ENCODE data around the gene SEC61A1. TPM values are rescaled to one million over a fixed set of nuclear protein-coding genes. Genes with fewer than 3 reads are reported as not detected.
A peak's percentile ranks its signal among the peaks of the same experiment; 100 is the strongest.

Gene SEC61A1
- total RNA-seq, 4 donors from 2014 or later: 72.2 to 109 (median 91.6) TPM

DNA sequence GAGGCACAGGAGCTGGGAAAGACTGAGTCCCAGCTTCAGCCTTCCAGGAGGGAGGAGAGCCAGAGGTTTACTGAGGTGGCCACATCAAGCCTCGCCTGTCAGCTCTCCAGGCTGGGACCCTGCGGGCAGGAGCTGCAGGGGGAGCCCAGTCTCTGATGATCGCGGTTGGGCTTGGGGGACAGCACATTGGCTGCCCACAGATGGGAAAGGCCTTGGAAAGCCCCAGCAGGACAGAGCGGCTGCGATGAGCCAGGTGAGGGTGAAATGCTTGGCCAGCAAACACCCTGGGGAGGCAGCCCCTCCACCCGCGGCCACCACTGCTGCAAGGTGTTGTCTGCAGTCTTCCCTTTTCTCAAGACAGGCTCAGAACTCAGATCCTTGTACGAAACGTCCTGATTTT lies 31.2 kb downstream of the SEC61A1 start:
- no peaks in the 10 kb centered on the region for H3K9me3 ChIP-seq
- peak; percentile 25 for ATAC-seq
- H3K4me3 ChIP-seq: no peak overlapping the region
- WGBS, 2 donors (ENCODE audit: low coverage in 1 of 2): no CpG with 5 or more reads among the region's 10 CpGs
- TF ChIP-seq POLR2AphosphoS5 (IDR thresholded peaks at IDR 0.05): no peak
- TF ChIP-seq EP300 (IDR thresholded peaks at IDR 0.05): no peak
- H3K36me3 ChIP-seq: peaks cover 0 to 45% of the 10 kb centered on the region in 2 donors
- H3K27ac ChIP-seq: peak overlapping the region; percentile 0 to 81 (median 76)
- H3K4me1 ChIP-seq: peaks cover 0 to 62% (median 18%) of the 10 kb centered on the region in 3 donors
- no peaks in the 10 kb centered on the region for H3K27me3 ChIP-seq

DNA sequence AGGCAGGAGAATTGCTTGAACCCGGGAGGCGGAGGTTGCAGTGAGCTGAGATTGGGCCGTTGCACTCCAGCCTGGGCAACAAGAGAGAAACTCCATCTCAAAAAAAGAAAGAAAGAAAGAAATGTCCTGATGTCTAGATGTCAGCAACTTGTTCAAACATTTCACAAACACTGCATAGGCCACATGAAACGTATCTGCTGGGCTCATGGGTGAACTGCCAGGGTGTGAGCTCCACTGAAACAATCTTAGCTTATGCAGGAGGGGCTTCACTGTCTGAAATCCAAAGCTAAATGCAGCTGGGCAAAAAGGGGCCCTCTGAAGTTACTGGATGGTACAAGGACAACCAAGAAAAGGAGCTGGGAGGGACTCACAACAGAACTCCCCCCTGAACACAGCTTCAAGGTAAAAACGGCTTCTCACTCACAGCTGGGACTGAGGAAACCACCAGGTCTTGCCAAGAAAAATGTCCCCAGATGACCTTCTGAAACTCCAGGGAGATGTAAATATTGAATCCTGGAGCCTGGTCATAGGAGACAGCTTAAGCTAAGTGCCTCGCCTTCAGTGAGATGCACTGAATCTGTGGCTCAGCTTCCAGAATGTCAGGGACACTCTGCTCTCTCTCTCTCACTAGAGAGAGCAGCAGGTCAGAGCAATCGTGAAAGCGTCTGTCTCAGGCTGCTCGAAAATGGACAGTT lies 31.9 kb downstream of the SEC61A1 start:
- Histone ChIP-seq H3K9me3 (no peaks in the 10 kb centered on the region), H3K27me3 (no peaks in the 10 kb centered on the region), H3K36me3 (peaks cover 0 to 43% of the 10 kb centered on the region in 2 donors), H3K4me3 (no peak overlapping the region), H3K4me1 (peaks cover 0 to 62% (median 18%) of the 10 kb centered on the region in 3 donors), H3K27ac (peak overlapping the region; percentile 16 to 81 (median 76))
- WGBS, 2 donors (ENCODE audit: low coverage in 1 of 2): 42% methylated on average over 5 of the region's 9 CpGs; no CpG with 5 or more reads in 1 of the 2 donors
- no peak for TF ChIP-seq POLR2A (IDR thresholded peaks at IDR 0.05)
- TF ChIP-seq, protein P1, sequence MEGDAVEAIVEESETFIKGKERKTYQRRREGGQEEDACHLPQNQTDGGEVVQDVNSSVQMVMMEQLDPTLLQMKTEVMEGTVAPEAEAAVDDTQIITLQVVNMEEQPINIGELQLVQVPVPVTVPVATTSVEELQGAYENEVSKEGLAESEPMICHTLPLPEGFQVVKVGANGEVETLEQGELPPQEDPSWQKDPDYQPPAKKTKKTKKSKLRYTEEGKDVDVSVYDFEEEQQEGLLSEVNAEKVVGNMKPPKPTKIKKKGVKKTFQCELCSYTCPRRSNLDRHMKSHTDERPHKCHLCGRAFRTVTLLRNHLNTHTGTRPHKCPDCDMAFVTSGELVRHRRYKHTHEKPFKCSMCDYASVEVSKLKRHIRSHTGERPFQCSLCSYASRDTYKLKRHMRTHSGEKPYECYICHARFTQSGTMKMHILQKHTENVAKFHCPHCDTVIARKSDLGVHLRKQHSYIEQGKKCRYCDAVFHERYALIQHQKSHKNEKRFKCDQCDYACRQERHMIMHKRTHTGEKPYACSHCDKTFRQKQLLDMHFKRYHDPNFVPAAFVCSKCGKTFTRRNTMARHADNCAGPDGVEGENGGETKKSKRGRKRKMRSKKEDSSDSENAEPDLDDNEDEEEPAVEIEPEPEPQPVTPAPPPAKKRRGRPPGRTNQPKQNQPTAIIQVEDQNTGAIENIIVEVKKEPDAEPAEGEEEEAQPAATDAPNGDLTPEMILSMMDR (IDR thresholded peaks at IDR 0.05): no peak
- TF ChIP-seq EP300 (IDR thresholded peaks at IDR 0.05): no peak
- peak; percentile 55 for TF ChIP-seq POLR2AphosphoS5 (IDR thresholded peaks at IDR 0.05)
- ATAC-seq: peak; percentile 57

DNA sequence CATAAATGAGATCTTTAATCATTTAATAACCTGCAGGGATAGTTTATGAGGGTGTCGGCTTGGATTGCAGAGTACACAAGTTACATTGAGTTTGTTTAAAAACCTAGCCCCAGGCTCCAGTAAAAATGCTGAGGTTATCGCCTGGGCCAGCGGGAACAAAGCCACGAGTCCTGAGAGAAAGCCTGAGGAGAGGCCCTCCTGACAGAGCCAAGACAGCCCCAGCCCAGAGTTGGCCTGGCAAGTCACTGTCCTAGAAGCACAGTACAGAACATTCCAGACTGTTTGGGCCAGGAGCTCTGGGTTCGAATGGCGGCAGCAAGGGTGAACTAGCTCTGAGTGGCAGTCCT lies 32.4 kb downstream of the SEC61A1 start:
- H3K27me3 ChIP-seq: no peaks in the 10 kb centered on the region
- H3K36me3 ChIP-seq: peaks cover 0 to 38% of the 10 kb centered on the region in 2 donors
- peak overlapping the region; percentile 16 to 81 (median 76) for H3K27ac ChIP-seq
- peaks cover 0 to 62% (median 18%) of the 10 kb centered on the region in 3 donors for H3K4me1 ChIP-seq
- no peak for ATAC-seq
- TF ChIP-seq, protein P1 (IDR thresholded peaks at IDR 0.05): no peak
- no peak for TF ChIP-seq POLR2A (IDR thresholded peaks at IDR 0.05)
- no peak for TF ChIP-seq EP300 (IDR thresholded peaks at IDR 0.05)
- no peak for TF ChIP-seq POLR2AphosphoS5 (IDR thresholded peaks at IDR 0.05)
- WGBS, 2 donors (ENCODE audit: low coverage in 1 of 2): 17% methylated on average over 1 of the region's 6 CpGs; no CpG with 5 or more reads in 1 of the 2 donors
- no peaks in the 10 kb centered on the region for H3K9me3 ChIP-seq
- H3K4me3 ChIP-seq: no peak overlapping the region

DNA sequence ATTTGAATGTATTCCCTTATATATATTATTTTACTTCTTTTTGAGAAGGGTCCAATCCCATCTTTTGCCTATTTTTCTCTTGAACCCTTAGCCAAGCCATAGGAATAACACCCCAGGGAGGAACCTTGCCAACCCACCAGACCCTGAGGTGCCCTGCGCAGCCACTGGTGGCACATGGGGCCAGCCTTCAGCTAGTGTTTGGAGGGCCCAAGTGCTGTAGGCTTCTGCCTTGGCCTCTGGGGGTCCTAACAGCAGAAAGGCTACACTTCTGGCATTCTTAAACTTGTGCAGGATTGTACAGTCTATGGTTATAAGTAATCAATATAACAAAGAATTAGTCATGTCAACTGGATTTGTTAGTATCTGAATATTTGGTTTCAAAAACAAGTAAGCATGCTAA lies 36.9 kb downstream of the SEC61A1 start:
- Histone ChIP-seq H3K36me3 (peaks cover 0 to 32% of the 10 kb centered on the region in 2 donors), H3K4me3 (no peak overlapping the region), H3K27me3 (no peaks in the 10 kb centered on the region), H3K4me1 (peaks cover 0 to 26% (median 10%) of the 10 kb centered on the region in 3 donors), H3K27ac (no peak overlapping the region), H3K9me3 (no peaks in the 10 kb centered on the region)
- ATAC-seq: no peak
- TF ChIP-seq EP300 (IDR thresholded peaks at IDR 0.05) (no peak), POLR2AphosphoS5 (IDR thresholded peaks at IDR 0.05) (no peak), POLR2A (IDR thresholded peaks at IDR 0.05) (no peak)
- TF ChIP-seq, protein P1 (IDR thresholded peaks at IDR 0.05): no peak
- WGBS, 2 donors (ENCODE audit: low coverage in 1 of 2): 82% methylated on average over 1 of the region's 1 CpG; no CpG with 5 or more reads in 1 of the 2 donors

DNA sequence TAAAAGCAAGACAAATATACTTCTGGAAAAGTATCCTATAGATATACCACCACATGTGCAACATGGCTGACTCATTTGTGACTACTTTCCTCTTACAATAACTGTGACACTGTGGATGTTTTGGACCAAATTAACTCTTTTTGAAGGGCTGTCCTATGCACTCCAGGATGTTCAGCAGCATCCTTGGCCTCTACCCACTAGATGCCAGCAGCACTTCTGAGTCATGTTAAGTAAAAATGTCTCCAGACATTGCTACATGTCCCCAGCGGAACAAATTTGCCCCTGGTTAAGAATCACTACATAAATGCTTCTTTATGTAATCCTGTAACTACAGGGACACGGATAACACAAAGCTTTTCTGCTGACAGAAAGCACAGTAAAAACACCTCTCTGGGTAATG lies 39.3 kb downstream of the SEC61A1 start:
- TF ChIP-seq POLR2A (IDR thresholded peaks at IDR 0.05): no peak
- TF ChIP-seq POLR2AphosphoS5 (IDR thresholded peaks at IDR 0.05): no peak
- TF ChIP-seq EP300 (IDR thresholded peaks at IDR 0.05): no peak
- TF ChIP-seq, protein P1 (IDR thresholded peaks at IDR 0.05): no peak
- WGBS, 2 donors (ENCODE audit: low coverage in 1 of 2): 40 to 85% methylated on average over 1 to 2 of the region's 2 CpGs
- no peaks in the 10 kb centered on the region for H3K27me3 ChIP-seq
- peaks cover 0 to 48% of the 10 kb centered on the region in 2 donors for H3K36me3 ChIP-seq
- H3K9me3 ChIP-seq: no peaks in the 10 kb centered on the region
- no peak overlapping the region for H3K27ac ChIP-seq
- peaks cover 0 to 6% (median 0%) of the 10 kb centered on the region in 3 donors for H3K4me1 ChIP-seq
- ATAC-seq: no peak
- H3K4me3 ChIP-seq: no peak overlapping the region

Measured in gastroesophageal sphincter (tissue), 4 donors.